HG02759 (cell line): ENCODE measurements around the gene DCHS1.

Experiments used
- ATAC-seq: cut with Tn5 transposase; IDR thresholded peaks from one replicate; pipeline ENCODE4 v1.9.1; 2021; ENCODE audit warnings: mild to moderate bottlenecking, moderate library complexity; ENCODE audit not compliant: unreplicated experiment

The DCHS1 gene

GRCh38 chr11:6646918-6647679, 8.5 kb downstream of the DCHS1 start:
- peak; percentile 92 for ATAC-seq

DNA sequence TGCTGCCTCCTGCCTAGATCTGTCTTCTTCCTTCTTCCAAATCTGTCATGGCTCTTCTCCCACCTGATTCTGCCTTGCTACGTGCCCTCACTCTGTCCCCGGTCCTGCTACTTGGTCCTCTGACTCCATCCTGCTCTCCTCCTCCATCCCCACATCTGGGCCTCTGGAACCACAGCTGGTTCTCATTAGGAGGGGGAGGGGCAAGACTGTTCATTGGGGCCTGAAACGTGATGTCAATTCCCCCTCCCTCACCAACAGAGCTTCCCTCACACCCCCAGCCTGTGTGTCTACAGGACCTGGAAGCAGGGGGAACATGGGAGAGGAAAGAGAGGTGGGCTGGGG, 9.1 kb downstream of the DCHS1 start:
- no peak for ATAC-seq

DNA sequence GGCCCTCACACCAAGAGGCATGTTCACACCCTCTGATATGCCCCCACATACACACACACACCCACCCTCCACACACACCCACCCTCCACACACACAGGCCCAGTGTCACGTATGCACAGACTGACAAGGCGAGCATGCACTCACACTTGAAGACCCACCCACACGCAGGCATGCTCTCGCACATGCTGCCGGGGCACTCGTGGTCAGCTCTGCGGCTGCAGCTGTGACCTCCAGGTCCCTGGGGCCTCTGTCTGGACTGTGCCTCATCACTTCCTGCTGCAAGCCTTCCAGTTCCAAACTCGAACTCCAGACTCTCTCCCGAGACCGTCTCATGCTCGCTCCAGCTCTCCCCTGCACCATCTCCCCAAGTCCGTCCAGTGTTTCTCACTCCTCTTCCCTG, 9.5 kb downstream of the DCHS1 start:
- no peak for ATAC-seq

GRCh38 chr11:6642957-6643356, 12.7 kb downstream of the DCHS1 start:
- ATAC-seq, result no peak

DNA sequence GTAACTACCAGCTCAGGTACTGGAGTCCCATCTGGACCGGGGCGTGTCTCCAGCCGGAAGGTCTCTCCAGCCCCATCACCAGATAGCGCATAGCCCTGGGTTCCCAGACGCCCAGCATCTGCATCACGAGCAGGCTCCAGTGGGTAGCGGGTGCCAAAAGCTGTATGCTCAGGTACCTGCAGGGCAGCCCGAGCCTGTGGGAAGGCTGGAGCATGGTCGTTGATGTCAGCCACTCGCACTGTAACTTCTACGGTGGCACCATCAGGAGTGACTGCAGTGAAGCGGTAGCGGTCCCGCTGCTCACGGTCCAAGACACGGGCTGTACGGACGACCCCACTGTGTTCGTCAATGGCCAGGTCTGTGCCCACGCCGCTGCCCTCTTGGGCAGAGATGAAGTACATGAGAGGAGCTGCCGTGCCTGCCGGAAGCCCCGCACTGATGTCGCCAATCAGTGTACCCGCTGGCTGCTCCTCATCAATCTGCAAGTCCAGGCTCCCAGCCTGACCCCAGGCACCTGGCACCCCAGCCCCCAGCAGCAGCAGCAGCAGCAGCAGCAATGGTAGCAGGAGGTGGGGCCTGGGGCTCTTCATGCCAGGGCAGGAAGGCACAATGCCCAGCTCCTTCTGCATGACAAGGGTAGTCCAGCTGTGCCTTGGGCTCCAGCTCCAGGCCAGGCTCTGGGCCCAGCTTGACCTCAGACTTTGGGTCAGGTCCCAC, 14.5 kb downstream of the DCHS1 start:
- no peak for ATAC-seq

DNA sequence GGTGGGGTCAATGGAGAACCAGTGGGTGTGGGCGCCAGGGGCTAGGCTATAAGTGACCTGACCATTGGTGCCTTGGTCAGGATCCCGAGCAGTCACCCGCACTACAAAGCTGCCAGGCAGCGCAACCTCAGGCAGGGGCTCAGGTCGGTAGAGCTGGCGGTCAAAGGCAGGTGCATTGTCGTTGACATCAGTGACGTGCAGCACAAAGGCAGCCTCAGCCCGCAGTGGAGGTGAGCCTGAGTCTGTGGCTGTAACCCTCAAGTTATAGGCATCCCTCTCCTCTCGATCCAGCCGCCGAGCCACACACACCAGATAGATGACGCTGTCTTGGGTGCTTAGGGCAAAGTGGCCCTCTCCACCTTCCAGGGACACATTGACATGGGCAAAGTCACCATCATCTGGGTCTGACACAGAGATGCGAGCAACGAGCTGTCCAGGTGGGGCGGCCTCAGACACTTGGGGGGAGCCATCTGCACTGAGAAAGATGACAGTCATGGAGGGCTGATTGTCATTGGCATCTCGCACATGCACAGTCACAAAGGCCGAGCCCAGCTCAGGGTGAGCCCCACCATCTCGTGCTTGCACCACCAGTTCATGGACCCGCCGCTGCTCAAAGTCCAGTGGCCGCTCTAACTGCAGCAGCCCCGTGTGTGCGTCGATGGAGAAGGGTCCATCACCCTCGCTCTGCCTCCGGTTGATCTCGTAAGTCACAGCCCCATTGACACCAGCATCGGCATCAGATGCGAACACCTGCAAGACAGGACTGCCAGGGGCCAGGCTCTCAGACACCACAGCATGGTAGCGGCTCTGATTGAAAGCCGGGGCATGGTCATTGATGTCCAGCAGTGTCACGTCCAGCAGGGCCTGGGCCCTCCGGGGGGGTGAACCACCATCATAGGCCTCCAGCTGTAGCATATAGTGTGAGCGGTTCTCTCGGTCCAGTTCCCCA, 15.3 kb downstream of the DCHS1 start:
- ATAC-seq, result no peak

GRCh38 chr11:6638429-6638828, 17.2 kb downstream of the DCHS1 start:
- ATAC-seq, result no peak

DNA sequence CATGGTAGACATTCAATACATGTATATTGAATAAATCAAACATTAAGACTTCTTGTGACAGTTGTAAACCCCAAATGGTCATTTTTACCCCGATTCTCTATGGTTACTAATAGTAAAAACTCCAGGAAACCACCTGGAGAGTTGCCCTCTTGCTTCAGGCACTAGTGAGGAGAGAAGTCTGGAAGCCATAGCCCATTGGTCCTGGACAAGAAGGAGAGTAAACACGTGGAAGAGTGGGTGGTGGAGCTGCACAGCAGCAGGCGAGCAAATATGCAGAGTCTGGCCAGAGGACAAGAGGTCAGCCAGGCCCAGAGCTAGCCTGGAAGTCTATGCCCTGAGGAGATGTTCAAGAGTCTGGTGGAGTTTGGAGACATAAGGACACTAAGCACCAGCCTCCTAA, 17.7 kb downstream of the DCHS1 start:
- ATAC-seq, result no peak

DNA sequence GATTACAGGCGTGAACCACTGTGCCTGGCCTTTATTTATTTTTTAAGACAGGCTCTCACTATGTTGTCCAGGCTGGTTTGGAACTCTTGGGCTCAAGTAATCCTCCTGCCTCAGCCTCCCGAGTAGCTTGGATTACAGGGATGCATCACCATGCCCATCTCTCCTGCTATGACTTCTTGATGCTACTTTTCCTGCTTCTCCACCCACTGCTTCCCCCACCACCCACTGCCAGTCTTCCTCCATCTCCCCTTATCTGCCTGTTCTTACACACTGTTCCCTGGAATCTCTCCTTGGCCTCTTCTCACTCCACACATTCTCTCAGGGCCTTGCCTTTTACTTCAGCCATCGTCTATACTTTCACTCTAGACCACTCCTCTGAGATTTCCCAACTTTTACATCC, 19.1 kb downstream of the DCHS1 start:
- no peak for ATAC-seq

GRCh38 chr11:6635082-6635932, 20.3 kb downstream of the DCHS1 start:
- no peak for ATAC-seq

GRCh38 chr11:6634534-6634933, 21.1 kb downstream of the DCHS1 start:
- ATAC-seq, result no peak

- no peak for ATAC-seq
Measured at GRCh38 chr11:6633422-6634408, 21.9 kb downstream of the DCHS1 start.

DNA sequence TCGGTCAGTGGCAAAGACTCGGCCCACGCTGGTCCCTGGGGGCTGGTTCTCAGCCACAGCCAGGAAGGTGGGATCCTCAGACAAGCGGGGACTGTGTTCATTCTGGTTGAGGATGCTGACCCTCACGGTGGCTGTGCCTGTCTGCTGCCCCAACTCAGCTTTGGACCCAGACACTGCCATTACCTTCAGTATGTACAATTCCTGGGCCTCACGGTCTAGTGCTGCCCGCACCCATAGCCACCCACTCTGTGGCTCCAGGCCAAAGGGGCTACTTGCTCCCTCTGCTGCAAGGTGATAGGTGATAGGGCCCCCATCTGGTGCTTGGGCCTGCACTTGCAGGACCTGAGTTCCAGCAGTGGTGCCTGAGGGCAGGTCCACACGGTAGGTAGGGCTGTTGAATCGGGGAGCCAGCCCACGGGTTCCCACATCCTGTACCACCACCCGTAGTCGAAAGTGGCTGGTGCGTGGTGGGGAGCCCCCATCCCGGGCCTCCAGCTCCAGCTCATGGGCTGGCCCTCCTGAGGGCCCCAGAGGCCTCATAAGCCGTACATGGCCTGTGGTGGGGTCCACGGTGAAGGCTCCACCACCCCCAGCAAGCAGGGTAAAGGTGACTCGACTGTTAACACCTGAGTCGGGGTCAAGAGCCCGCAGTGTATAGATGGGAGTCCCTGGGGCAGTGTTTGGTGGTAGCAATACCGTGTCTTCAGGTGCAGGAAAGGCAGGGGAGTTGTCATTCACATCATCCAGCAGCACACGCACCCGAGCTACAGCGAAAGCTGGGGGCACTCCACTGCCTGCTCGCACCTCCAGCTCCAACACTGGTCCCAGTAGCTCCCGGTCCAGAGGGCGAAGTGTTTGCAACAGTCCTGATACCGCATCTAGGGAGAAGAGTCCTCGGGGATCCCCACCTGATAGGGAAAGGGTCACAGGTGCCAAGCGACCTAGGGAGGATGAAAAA, 23.2 kb downstream of the DCHS1 start:
- ATAC-seq, result no peak

GRCh38 chr11:6631361-6631890, 24.2 kb downstream of the DCHS1 start:
- ATAC-seq, result no peak

DNA sequence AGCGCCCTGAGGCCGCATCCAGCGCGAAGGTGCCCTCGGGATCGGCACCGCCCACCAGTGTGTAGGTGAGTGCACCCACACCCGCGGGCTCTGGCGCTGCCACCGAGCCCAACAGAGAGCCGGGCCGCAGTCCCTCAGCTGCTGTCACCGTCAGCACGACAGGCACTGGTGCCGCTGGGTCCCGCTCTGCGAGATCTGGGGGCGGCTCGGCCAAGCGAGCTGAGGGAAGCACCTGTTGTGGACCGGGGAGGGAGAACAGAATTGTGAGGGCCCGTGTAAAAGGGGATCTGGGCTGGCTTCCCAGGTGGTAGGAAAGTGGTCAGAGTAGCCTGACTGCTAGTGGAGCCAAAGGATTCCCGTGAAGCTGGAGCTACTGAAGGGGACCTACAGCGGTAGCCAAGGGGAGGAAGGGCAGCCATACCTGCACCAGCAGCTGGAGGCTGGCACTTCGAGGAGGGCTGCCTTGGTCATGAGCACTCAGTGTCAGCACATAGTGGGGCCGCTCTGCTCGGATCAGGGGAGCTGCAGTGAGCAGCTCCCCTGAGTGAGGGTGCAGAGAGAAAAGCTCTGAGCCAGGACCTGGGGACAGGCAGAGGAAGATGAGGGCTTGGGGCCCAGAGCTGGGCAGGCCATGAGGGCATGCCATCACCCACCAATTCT, 24.8 kb downstream of the DCHS1 start:
- no peak for ATAC-seq

DNA sequence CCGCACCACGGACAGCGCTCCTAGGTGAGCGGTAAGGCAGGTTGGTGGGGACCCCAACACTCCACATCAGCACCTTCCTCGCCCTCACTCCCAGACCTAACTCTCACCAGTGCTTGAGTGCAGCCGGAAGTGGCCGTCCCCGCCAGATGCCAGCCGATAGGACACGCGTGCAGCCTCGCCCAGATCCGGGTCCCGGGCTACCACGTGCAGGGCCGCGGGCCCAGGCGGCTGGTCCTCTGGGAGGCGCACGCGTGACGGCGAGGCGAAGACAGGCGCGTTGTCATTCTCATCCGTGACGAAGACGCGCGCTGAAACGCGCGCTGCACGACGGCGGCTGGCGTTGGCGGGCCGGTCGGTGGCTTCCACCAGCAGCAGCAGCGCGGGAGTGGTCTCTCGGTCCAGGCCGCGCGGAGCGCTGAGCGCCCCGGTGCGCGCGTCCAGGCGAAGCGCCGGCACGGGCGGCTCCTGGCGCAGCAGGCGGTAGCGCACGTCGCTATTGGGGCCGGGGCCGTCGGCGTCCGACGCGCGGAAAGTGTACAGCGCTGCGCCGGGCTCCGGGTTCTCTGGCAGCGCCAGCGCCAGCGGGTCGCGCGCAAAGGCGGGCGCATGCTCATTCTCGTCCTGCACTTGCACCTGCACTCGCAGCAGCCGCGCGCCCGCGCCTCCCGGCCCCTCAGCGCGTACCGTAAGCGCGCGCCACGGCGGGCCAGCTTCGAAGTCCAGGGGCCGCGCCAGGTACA, 25.5 kb downstream of the DCHS1 start:
- no peak for ATAC-seq

DNA sequence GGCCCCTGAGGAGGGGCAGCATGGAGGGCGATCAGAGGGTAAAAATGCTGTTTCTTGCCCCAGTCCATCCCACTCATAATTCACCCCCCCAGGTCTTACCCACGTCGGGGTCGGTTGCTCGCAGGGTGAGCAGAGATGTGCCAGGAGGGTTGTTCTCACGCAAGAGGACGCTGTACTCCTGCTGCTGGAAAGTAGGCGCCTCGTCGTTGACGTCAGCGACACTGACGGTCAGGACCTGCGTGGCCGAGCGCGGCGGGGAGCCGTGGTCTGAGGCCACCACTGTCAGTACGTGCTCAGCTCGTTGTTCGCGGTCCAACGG, 26.1 kb downstream of the DCHS1 start:
- ATAC-seq, result no peak
